Transverse colon (tissue), 4 donors: ENCODE data around the gene LPCAT2.

Experiments used
- EP300 ChIP-seq: sonication (generic); formaldehyde crosslinking; IDR thresholded peaks from one replicate; pipeline ENCODE4 v1.6.1; 2017; ENCODE audit warnings: antibody characterized with exemption, low read depth
- POLR2A ChIP-seq: fragments of 450-650 bp; IDR thresholded peaks from one replicate; pipeline ENCODE4 v1.6.1; 2016; ENCODE audit warnings: antibody characterized with exemption, mild to moderate bottlenecking, moderate library complexity
- POLR2AphosphoS5 ChIP-seq, 3 donors: sonication (generic); formaldehyde crosslinking; IDR thresholded peaks; one replicate each; pipeline ENCODE4 v1.6.1; 2016; ENCODE audit warnings: antibody characterized with exemption in 3 of 3
- TF ChIP-seq, protein P1 (sequence below), 5 experiments: fragments of 200-600 bp in 3 of 5; fragments of 450-650 bp in 2 of 5; sonication (generic) in 3 of 5; IDR thresholded peaks; 1 replicate in 2 of 5; 2 replicates in 3 of 5; pipeline ENCODE4 v1.5.1; 2016 to 2017; ENCODE audit warnings: antibody characterized with exemption in 5 of 5, inconsistent platforms in 3 of 5, mild to moderate bottlenecking in 2 of 5, moderate library complexity in 1 of 5

DNA sequence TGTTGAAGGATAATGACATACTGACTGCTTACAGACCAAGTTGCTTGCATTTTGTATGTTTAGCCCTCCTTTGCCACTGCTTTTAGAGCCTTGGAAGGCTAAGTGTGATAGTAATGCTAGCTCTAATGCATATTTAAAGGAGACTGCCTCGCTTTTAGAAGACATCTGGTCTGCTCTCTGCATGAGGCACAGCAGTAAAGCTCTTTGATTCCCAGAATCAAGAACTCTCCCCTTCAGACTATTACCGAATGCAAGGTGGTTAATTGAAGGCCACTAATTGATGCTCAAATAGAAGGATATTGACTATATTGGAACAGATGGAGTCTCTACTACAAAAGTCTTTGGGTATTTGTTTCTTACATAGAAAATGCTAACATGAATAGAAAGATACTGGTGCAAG is 76.8 kb downstream of the LPCAT2 start:
- TF ChIP-seq, protein P1, sequence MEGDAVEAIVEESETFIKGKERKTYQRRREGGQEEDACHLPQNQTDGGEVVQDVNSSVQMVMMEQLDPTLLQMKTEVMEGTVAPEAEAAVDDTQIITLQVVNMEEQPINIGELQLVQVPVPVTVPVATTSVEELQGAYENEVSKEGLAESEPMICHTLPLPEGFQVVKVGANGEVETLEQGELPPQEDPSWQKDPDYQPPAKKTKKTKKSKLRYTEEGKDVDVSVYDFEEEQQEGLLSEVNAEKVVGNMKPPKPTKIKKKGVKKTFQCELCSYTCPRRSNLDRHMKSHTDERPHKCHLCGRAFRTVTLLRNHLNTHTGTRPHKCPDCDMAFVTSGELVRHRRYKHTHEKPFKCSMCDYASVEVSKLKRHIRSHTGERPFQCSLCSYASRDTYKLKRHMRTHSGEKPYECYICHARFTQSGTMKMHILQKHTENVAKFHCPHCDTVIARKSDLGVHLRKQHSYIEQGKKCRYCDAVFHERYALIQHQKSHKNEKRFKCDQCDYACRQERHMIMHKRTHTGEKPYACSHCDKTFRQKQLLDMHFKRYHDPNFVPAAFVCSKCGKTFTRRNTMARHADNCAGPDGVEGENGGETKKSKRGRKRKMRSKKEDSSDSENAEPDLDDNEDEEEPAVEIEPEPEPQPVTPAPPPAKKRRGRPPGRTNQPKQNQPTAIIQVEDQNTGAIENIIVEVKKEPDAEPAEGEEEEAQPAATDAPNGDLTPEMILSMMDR (IDR thresholded peaks at IDR 0.05): no peak
- TF ChIP-seq POLR2AphosphoS5 (IDR thresholded peaks at IDR 0.05): no peak
- no peak for TF ChIP-seq POLR2A
- no peak for TF ChIP-seq EP300
